Tibial artery (tissue), 4 donors: ENCODE results near the gene SLC25A21.

Experiments used
- DNase-seq, 2 donors: peaks; one replicate each; pipeline ENCODE4 v3.0.0-alpha.2; 2019
- H3K27ac ChIP-seq, 2 donors: fragments of 200-600 bp; sonication (generic) in 1 of 2; 1 replicate in 1 of 2; 2 replicates in 1 of 2; pipeline ENCODE4 v1.5.1; 2018 to 2019; ENCODE audit warnings: mild to moderate bottlenecking in 1 of 2
- H3K27me3 ChIP-seq, 2 donors: fragments of 200-600 bp; sonication (generic) in 1 of 2; one replicate each; pipeline versions ENCODE4 v1.5.1 to v1.6.0; 2016 to 2019
- H3K36me3 ChIP-seq, 3 donors: fragments of 200-600 bp; sonication (generic) in 2 of 3; one replicate each; pipeline ENCODE4 v1.5.1; 2016 to 2019; ENCODE audit warnings: mild to moderate bottlenecking in 2 of 3
- H3K4me1 ChIP-seq, 4 donors: fragments of 200-600 bp; sonication (generic) in 2 of 4; 1 replicate in 3 of 4; 2 replicates in 1 of 4; pipeline ENCODE4 v1.5.1; 2016 to 2019
- H3K4me3 ChIP-seq, 2 donors: fragments of 200-600 bp; sonication (generic) in 1 of 2; 1 replicate in 1 of 2; 2 replicates in 1 of 2; pipeline ENCODE4 v1.5.1; 2018 to 2019; ENCODE audit warnings: mild to moderate bottlenecking in 2 of 2
- H3K9me3 ChIP-seq, 3 donors: fragments of 200-600 bp; sonication (generic) in 1 of 3; one replicate each; pipeline ENCODE4 v1.5.1; 2016 to 2019
- intact Hi-C: fragments of 100-400 bp; cut with DNase I; formaldehyde crosslinking; loops from one replicate; pipeline ENCODE4 v1.15.0; 2023; ENCODE audit warnings: low total_unique reads
- TF ChIP-seq, protein P1 (sequence below), 2 experiments: fragments of 200-600 bp in 1 of 2; fragments of 450-650 bp in 1 of 2; IDR thresholded peaks; one replicate each; pipeline ENCODE4 v1.5.1; 2017 to 2019; ENCODE audit warnings: antibody characterized with exemption in 2 of 2, mild to moderate bottlenecking in 1 of 2, moderate library complexity in 1 of 2

The SLC25A21 gene

DNA sequence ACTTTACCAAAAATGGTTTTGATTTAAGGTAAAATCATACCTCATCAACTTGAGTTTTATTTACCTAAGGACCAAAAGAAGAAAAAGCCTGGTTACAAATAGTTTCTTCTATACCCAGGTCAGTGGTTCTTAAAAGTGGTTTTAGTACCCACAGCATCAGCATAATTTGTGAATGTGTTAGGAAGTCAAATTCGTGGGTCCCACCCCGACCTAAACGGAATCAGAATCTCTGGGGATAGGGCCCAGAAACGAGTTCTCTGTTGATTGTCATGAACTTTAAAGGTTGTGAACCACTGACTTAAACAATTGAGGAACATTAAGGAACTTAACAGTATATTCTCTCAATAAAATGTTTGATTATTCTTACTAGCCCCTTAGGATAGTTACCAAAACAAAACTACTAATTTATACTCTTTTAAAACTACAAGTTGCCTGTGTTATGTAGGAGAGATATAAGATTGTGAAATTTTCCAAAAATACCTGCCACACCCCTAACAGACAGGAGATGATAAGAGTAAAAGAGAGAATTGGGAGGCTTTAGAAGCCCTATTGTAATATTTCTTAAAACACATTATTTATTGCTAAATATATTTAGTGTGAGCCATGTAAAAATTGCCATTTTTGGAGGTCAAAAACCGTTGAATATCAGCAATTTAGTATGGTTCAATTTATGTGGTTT, 669 bp upstream of the SLC25A21 start:
- TF ChIP-seq, protein P1, sequence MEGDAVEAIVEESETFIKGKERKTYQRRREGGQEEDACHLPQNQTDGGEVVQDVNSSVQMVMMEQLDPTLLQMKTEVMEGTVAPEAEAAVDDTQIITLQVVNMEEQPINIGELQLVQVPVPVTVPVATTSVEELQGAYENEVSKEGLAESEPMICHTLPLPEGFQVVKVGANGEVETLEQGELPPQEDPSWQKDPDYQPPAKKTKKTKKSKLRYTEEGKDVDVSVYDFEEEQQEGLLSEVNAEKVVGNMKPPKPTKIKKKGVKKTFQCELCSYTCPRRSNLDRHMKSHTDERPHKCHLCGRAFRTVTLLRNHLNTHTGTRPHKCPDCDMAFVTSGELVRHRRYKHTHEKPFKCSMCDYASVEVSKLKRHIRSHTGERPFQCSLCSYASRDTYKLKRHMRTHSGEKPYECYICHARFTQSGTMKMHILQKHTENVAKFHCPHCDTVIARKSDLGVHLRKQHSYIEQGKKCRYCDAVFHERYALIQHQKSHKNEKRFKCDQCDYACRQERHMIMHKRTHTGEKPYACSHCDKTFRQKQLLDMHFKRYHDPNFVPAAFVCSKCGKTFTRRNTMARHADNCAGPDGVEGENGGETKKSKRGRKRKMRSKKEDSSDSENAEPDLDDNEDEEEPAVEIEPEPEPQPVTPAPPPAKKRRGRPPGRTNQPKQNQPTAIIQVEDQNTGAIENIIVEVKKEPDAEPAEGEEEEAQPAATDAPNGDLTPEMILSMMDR (IDR thresholded peaks at IDR 0.05): no peak
- Histone ChIP-seq H3K36me3 (no peaks in the 10 kb centered on the region), H3K4me3 (peak overlapping the region; percentile 65 to 78), H3K27me3 (no peaks in the 10 kb centered on the region), H3K9me3 (no peaks in the 10 kb centered on the region), H3K4me1 (peaks cover 0 to 14% (median 7%) of the 10 kb centered on the region in 4 donors), H3K27ac (peak overlapping the region in 1 of 2 donors; percentile 88)
- DNase-seq: no peak
- intact Hi-C loops: no loop called here

DNA sequence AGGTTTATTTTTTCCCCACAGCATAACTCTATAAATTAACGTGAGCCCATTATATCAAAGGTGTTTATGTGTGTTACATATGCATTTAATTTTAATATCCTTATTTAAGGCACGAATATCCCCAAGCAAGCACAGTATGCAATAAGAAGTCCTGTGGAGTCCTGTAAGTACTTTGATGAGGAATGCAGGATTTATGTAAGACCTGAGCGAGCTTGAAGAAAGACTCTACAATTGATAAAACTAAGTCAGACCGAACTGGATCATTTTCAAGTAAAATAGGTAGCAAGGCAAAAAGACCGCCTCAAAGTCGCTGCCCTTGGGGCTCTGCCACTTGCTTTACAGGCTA, 755 bp downstream of the SLC25A21 start:
- H3K36me3 ChIP-seq: no peaks in the 10 kb centered on the region
- TF ChIP-seq, protein P1 (IDR thresholded peaks at IDR 0.05): no peak
- peak overlapping the region; percentile 65 to 78 for H3K4me3 ChIP-seq
- peak overlapping the region; percentile 86 to 88 for H3K27ac ChIP-seq
- no peaks in the 10 kb centered on the region for H3K9me3 ChIP-seq
- H3K27me3 ChIP-seq: no peaks in the 10 kb centered on the region
- peaks cover 0 to 14% (median 7%) of the 10 kb centered on the region in 4 donors for H3K4me1 ChIP-seq
- intact Hi-C loops: no loop called here
- DNase-seq: no peak

DNA sequence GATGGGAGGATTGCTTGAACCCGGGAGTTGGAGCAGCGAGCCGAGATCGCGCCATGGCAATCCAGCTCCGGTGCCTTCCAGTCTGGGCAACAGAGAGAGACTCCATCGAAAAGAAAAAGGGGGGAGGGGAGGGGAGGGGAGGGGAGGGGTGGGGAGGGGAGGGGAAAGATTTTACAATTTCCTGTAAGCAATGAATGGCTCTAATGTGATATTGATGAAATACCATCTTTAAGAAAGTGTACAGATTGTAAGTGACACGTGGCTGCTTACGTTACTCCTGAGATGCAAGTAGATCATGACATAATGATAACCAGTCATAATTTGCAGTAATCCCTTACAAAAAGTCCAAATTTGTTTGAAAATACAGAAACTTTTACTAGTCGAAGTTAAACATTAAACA, 1.4 kb downstream of the SLC25A21 start:
- TF ChIP-seq, protein P1 (IDR thresholded peaks at IDR 0.05): no peak
- H3K27me3 ChIP-seq: no peaks in the 10 kb centered on the region
- peaks cover 0 to 14% (median 7%) of the 10 kb centered on the region in 4 donors for H3K4me1 ChIP-seq

DNA sequence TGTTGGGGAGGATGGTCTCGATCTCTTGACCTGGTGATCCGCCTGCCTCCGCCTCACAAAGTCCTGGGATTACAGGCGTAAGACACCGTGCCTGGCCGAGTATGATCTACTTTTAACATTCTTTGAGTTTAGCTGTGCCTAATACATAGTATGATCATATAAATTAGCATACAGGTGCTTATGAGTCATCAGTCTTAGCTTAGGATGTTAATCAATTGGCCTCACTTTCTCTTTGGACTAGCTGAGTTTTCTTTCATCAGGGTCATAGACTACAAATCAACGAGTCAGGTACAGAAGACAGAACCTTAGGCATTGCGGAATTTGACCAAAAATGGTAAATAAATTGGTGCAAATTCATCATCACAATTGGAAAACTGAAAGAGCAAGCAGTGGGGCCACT, 2.2 kb downstream of the SLC25A21 start:
- Histone ChIP-seq H3K4me1 (peaks cover 0 to 14% (median 6%) of the 10 kb centered on the region in 4 donors), H3K27ac (no peak overlapping the region), H3K27me3 (no peaks in the 10 kb centered on the region), H3K9me3 (no peaks in the 10 kb centered on the region), H3K36me3 (no peaks in the 10 kb centered on the region), H3K4me3 (no peak overlapping the region)
- TF ChIP-seq, protein P1 (IDR thresholded peaks at IDR 0.05): no peak
- intact Hi-C loops: no loop called here
- no peak for DNase-seq

More for the DNA sequence above, 1.4 kb downstream of the SLC25A21 start:
- Histone ChIP-seq H3K27ac (no peak overlapping the region), H3K9me3 (no peaks in the 10 kb centered on the region), H3K36me3 (no peaks in the 10 kb centered on the region), H3K4me3 (no peak overlapping the region)
- intact Hi-C loops: no loop called here
- no peak for DNase-seq

DNA sequence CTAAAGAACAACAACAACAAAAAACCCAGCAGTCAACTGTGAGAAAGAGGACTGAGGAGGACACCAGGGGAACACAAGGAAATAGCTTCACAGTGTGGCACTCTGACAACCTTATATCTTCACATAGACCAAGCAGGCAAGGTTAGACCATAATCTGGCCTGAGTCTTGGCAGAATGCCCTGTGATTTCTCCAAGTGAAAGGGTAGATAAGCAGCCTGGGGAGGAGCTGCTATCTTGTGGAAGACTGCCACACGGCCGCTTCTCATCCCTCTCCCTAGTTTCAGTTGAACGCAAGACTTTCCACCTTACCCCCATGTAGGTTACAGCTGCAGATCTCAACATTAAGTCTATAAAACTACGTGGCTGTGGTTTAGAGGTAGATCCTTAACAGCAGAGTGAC, 3.7 kb downstream of the SLC25A21 start:
- intact Hi-C loops: no loop called here
- no peak for DNase-seq
- no peaks in the 10 kb centered on the region for H3K27me3 ChIP-seq
- no peaks in the 10 kb centered on the region for H3K36me3 ChIP-seq
- no peaks in the 10 kb centered on the region for H3K9me3 ChIP-seq
- no peak overlapping the region for H3K27ac ChIP-seq
- no peak overlapping the region for H3K4me3 ChIP-seq
- TF ChIP-seq, protein P1 (IDR thresholded peaks at IDR 0.05): no peak
- H3K4me1 ChIP-seq: peaks cover 0 to 12% (median 2%) of the 10 kb centered on the region in 4 donors
